Measurements from ENCODE around the gene DNM3.
"Not testable (repeated sequence)": the region's sequence is repeated elsewhere in the genome, so short reads cannot be mapped to it uniquely, and the experiment has no call there.

The DNM3 gene

DNA sequence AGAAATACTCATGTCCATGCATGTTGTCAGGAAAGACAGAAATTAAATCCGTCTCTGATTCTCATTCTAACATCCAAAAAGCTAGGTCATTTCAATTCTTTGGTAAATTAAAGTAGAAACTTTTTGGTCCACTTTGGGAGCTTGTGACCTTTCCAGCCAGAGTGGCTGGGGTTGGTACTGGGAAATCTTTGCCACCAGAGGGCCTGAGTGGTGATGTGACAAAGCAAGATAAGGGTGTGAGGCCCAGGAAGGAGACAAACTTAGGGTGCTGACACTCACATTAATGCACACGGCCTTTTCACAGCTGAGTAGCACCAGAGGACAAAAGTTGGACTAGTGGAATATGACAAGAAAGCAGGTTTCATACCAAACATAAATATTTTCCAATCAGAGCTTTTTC lies 144.3 kb downstream of the DNM3 start:
- DNase-seq: no peak

DNA sequence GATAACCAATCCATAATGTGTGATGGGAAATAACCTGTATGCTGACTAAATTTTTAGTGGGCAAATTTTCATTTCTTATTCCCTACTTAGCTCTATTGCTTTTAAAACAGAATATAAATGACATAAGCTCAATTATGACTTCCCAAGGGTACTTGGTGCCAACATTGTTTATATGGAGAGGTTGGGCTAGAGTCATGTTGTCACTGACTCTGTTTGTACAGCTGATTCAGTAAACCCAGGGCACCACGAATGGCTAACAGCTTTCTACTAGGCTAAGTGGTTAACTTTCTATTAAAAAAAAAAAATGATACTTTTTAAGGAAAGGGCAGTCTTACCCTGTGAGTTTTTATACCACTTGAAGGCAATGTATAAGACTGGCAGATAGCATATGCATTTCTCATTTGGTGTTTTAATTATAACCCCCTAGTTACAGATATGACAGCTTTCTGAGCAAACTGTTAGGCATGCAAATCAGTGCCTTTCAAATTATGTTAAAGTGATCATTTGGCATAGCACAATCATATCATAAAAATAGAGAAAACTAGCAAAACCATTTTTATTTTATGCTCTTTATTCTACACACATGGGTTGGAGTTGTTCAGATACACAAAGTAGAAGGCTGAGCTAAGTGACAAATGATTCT lies 147.1 kb downstream of the DNM3 start:
- DNase-seq: no peak

DNA sequence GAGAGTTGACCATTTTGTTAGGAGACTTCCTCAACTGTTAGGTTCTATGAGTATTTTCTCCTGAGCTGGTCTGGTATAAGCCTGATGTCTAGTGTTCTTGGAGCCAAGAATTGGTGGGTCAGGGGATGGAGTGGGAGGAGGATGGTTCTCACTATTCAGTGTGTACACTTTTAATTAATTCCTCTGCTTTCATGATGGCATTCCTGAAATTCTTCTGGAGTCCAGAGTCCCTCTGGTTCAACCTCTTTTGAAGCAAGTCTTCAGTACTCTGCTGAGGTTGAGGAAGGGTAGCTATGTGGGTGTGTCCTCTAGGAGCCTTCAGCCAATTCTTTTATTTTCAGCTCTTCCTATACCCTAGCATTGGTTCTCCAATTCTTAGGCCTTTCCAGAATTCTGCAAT lies 149.1 kb downstream of the DNM3 start:
- DNase-seq: no peak

DNA sequence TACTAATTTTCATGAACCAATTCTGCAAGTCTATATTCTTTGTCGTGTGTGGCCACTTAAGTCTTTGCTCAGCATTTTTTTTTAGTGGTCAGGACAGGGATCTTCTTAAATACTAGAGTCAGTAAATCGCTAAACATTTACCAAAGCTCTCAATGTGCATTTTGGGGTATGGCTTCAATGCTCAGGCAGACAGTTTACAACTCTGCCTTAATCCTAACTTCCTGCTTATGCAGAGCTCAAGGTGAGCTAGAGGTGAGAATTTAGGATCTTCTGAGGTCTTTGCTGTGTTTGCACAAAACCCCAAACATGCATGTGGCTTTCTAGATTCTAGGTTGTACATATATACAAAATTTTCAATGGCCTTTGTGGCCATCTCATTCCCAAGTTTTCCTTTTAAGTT lies 153.0 kb downstream of the DNM3 start:
- DNase-seq: no peak

DNA sequence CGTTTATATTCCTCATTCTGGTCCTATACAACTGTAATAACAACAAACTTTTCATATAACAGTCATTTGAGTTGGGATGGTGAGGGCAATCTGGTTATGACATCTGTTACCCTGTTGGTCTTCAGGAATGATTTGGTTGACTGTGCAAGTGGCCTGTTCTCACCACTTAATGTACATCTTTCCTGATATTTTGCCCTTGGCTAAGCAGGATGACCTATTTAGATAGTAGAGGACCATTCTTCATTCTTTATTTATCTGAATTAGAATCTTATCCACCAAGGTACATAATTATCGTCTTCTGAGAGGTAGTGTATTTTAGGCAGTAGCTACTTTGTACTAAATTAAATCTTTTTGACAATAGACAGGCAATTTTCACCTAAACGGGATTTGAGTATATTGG lies 154.3 kb downstream of the DNM3 start:
- no peak for DNase-seq

DNA sequence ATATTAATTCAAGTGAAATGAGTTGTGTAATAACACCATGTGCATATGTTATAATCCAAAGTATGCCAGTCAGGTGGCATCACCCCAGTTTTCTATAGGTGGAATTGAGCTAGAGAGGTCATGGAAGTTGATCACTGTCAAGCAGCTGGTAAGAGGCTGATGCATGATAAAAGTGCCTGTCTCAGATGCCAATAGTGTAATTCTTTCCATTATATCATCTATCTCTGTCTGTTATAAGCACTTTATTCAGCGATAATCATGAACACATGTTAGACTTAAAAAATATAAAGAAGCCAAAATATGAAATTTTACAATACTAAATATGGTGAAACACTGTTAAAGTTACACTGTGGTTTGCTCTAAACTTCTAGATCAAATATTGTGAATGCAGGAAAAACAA lies 156.6 kb downstream of the DNM3 start:
- no peak for DNase-seq

DNA sequence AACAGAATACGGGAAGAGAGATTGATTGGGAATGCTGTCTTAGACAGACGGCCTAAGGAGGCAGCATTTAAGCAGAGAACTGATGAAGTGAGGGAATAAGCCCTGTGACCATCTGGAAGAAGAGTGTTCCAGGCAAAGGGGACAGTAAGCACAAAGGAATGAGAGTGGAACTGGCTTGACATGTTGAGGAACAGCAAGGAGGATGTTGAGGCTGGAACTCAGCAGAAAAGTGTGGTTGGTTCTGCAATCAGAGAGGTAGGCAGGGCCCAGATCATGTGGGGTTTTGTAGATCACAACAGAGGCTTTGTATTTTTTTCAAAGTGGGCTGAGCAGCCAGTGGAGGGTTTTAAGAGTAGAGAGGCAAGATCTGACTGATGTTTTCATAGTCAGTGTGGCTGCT lies 157.4 kb downstream of the DNM3 start:
- no peak for DNase-seq

DNA sequence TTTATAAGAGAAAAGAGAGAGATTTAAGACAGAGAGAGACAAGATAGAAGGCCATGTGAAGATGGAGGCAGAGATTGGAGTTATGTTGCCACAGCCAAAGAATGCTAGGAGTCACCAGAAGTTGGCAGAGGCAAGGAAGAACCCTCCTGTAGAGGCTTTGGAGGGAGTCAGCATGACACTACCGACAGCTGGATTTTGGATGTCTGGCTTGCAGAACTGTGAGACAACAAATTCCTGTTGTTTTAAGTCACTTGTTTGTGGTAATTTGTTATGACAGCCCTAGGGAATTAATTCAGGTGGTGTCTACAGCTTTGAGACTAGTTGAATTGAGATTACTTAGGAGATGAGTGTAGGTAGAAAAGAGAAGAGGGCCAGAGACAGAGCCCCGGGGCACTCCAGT lies 158.5 kb downstream of the DNM3 start:
- DNase-seq: no peak

DNA sequence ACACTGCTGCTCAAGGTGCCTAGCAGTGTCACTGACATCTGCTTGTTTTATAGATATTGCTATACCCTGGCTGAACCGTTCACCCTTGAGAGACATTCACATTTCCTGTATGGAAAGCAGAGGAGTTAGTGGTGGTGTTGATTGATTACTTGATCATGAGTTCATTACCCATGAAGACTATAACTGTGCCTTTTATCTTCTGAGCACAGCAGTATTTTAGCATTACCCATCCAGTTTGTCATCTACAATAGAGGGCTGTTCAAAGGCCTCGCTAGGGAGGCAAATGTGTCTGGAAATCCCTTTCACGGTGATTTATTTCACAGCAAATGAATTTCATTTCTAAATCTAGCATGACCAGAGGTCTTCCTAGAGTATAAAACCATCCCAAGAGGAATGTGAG lies 160.0 kb downstream of the DNM3 start:
- DNase-seq: no peak

DNA sequence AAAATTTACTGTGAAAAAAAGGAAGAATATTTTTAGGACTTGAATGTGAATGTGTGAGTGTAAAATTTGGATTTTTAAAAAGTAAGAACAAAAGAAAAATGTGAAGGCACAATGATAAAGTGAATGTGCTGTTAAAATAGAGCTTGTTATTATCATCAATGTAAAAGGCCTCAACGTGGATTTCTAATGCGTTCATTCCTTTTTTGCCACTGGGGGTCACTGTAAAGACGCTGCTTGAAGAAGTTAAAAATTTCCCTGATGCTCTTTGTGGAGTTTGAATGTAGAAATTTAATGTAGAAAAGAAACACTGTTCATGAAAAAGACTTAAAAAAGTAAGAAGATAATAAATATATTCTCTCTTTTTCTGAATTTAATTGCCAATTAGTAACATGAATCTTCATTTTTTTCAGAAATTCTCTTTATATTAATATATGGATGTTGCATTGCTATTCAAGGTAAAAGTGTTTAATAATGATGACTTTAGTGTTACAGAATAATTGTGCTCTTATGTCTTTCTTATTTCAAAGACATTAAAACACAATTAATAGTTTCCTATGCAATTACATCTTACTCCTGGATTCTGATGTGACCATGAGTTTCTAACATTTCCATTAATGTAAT lies 161.5 kb downstream of the DNM3 start:
- DNase-seq: no peak

DNA sequence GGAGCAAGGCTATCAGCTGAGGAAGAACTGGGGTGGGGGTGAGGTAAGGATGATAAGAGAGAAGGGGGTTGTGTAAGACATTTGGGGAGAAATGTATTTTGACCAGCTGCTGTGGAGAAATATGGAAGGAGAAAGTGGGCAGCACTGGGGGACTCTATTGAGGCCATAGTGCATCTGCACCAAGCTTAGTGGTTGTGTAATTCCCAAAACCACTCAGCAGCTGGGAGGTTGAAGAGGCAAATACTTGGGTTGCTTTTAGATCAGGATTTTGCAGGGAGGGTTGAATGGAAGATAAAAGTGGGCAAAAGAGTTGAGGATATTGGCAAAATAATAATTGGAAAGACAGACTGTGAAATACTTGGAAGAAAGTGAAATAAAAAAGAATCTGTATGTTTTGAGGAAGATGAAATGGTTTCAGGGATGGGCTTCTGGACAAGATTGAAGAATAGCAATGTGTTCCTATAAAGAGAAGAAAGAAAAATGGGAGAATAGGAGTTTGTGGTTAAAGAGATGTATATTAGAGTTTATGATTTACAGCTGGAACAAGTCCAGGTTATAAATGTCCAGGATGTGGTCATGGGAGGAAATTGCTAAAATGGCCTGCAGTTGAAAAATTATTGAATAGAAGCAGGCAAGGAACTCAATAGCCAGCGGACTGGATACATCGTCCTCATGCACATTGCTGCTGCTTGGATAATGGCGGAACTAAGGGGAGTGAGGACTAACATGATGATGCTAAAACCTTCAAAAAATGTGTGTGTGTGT lies 162.7 kb downstream of the DNM3 start:
- DNase-seq: no peak

DNA sequence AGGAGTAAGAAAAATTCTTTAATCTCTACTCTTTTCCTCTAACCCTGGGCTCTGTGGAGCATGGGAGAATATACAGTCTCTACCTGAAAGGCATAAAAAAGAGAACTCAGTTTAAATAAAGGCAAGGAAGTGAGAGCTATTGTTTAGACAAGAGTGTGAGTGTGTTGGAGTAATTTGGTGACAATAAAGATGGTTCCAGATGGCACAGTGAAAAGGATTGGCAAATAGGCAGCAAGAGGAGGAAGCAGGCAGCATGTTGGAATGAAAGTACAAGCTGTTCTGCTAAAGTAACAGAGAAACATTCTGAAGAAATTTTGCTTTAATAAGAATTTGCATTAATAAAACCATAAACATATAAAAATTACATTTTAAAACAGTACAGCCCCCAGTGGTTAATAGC lies 163.4 kb downstream of the DNM3 start:
- no peak for DNase-seq

DNA sequence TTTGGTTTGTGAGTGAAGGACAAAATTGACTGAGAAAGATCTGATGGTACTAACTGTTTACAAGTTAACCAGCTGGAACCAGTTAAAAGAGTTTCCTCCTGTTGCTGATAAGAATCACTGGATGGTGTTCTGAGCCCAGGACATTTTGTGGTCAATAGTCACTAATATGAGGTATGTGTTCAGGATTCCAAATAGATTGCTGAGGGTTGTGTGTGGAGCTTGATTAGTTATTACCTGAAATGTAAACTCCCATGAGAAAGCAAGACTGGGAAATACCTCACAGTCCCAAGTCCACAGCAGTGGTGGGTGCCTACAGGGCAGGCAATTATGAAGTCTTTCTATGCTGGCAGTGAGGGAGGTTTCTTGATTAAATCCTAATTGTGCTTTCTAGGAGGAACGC lies 164.6 kb downstream of the DNM3 start:
- DNase-seq: no peak

DNA sequence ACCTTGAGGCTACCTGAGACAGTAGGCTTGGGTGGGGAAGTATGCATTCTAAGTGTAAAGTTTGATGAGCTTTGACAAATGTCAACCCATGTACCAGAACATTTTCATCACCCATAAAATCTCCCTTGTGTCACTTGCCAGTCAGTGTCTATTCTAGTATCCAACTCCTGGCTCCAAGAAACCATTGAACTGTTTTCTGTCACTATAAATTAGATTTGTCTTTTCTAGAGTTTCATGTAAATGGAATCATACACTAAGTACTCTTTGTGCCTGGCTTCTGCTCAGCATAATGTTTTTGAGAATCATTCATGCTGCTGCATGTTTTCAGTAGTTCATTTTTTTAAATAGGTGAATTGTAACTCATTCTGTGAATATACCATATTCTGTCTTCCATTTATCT lies 165.4 kb downstream of the DNM3 start:
- DNase-seq: no peak

DNA sequence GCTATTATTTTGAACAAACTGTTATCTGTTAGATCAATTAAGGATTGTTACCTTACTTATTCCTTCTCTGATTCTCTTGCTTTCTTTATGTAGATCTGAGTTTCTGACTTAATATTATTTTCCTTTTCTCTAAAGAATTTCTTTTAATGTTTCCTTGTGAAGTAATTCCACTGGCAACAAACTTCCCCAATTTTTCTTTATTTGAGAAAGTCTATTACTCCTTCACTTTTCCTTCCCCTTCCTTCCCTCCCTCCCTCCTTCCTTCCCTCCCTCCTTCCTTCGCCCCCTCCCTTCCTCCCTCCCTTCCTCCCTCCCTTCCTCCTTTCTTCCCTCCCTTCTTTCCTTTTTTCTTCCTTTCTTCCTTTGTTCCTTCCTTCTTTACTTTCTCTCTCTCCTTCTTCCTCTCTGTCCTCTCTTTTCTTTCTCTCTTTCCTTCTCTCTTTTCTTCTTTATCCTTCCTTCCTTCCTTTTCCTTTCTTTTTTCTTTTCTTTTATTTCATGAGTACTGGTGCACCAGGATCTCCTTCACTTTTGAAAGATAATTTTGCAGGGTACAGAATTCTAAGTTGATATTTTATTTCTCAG lies 177.5 kb downstream of the DNM3 start:
- no peak for DNase-seq

DNA sequence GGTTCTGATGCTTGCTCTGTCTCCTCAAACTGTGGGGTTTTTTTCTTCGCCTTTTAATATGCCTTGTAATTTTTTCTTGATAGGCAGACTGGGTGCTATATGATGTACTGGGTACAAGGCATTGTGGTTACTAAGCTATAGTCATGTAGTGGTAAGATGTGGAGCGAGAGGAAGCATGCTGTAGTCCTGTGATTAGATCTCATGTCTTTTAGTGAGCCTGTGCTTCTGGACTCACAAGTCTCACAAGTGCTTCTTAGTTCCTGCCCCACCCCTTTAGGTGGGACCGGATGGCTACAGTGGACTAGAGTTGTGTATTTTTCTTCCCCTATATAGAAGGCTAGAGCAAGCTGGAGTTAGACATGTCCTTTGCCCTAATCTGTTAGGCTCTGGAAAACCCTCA lies 178.7 kb downstream of the DNM3 start:
- no peak for DNase-seq

DNA sequence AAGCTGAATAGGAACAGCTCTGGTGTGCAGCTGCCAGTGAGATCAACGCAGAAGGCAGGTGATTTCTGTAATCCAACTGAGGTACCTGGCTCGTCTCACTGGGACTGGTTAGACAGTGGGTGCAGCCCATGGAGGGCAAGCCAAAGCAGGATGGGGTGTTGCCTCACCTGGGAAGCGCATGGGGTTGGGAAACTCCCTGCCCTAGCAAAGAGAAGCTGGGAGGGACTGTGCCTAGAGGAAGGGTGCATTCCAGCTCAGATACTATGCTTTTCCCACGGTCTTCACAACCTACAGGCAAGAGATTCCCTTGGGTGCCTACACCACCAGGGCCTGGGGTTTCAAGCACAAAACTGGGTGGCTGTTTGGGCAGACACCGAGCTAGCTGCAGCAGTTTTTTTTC lies 183.2 kb downstream of the DNM3 start:
- DNase-seq: no peak

DNA sequence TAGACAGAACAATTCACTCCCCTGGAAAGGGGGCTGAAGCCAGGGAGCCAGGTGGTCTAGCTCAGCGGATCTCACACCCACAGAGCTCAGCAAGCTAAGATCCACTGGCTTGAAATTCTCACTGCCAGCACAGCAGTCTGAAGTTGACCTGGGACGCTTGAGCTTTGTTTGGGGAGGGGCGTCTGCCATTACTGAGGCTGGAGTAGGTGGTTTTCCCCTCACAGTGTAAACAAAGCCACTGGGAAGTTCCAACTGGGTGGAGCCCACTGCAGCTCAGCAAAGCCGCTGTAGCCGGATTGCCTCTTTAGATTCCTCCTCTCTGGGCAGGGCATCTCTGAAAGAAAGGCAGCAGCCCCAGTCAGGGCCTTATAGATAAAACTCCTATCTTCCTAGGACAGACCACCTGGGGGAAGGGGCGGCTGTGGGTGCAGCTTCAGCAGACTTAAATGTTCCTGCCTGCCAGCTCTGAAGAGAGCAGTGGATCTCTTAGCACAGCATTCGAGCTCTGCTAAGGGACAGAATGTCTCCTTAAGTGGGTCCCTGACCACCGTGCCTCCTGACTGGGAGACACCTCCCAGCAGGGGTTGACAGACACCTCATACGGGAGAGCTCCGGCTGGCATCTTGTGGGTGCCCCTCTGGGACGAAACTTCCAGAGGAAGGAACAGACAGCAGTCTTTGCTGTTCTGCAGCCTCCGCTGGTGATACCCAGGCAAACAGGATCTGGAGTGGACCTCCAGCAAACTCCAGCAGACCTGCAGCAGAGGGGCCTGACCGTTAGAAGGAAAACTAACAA lies 183.8 kb downstream of the DNM3 start:
- not testable (repeated sequence) for DNase-seq

DNA sequence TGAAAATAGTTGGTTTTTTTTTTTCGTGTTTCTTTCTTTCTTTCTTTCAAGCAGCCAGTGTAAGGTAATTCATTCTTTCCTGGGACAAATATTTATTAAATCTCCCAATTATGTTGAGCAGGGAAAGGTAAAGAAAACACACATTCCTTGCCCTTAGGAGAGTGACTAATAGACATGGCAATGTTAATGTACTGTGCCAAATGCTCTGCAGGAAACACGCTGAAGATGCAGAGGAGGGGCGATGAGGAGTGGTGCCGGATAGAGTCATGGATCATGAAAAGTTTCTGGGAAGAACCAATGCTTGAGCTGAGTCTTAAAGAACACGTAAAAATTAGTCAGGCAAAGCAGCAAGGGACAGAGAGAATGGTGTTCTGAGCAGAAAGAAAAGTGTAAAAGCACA lies 199.2 kb downstream of the DNM3 start:
- DNase-seq: no peak

DNA sequence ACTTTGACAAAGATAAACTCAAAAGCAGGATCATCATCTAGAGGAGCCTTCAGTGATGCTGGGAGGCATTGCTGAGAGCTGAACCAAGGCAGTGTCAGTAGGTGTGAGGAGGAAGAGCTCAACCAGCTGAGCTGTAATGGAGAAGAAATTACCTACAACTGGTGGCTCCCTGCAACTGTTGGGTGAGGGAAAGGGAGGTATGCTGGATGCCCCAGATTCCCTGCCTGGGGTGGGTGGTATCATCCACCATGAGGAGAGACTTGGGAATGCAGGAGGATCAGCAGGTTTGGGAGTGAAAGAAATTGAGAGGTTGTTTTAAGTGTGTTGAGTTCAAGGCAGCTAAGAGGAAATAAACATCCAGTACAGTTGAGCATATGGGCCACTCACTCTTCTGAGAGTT lies 199.8 kb downstream of the DNM3 start:
- DNase-seq: no peak

DNA sequence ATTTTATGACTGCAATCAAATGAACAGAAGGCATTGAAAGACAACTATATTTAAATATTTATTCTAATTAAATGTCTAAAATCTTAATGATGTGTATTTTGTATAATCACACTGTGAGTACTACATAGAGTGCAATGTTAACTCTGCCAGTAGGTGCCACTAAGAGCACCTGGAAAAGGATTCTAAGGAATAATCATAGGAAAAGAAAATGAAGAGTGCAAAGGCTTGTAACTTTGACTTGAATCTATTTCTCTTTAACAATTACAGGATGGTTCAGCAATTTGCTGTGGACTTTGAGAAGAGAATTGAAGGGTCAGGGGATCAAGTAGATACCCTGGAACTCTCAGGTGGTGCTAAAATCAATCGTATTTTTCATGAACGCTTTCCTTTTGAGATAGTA lies 200.4 kb downstream of the DNM3 start:
- no peak for DNase-seq

DNA sequence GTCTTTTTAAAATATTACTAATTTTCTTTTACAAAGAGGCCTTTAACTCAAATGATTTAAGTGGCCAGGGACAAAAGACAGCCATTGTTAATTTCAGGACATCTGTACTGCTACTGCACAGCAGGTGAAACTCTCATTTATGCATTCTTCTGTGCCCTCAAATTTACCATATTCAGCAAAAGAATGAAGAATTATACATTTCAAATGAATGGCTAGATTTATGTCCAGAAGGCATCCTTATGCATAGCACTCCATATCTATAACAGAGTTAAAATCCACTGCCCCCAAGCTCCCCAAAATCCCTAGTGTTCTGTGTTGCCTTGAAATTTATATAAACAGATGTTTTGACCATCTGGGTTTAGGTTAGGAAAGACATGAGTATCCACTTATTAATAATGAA lies 202.6 kb downstream of the DNM3 start:
- no peak for DNase-seq

DNA sequence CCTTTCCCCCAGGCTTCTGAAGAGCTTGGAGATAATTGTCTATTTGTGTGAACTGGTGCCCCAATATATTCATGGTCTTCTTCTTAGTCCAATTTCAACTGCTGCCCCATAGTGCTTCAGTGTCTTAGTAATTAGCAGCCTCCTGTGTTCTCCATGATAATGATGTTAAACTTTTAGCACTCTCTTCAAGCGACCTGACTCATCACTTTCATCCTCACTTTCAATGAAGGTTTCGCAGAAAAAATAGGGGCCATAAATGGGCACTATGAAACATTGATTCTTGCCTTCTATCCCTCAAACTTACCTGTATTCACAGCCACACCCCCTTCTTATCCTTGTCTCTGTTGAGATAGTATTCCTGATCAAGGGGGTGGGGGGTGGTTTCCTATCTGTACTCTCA lies 210.6 kb downstream of the DNM3 start:
- DNase-seq: no peak

All from stimulated activated CD4-positive, alpha-beta T cell treated with anti-CD3 and anti-CD28 coated beads, Interleukin-4, amount 100 ng/mL, for 1 hour (primary cell).